Measurements from ENCODE around the gene C1QTNF12.

The C1QTNF12 gene

GRCh38 chr1:1259951-1260600 lies 13.6 kb upstream of the C1QTNF12 start:
- Histone ChIP-seq H3K27ac (ENCODE audit: low read depth, low read length) (no peak overlapping the region), H3K9ac (ENCODE audit: low read length in 5 of 5) (no peak overlapping the region), H3K4me1 (ENCODE audit: control insufficient read depth in 5 of 5, insufficient read depth in 5 of 5, low read length in 5 of 5) (peaks cover 2 to 40% (median 30%) of the 10 kb centered on the region in 5 donors), H3K36me3 (ENCODE audit: control insufficient read depth in 5 of 5, insufficient read depth in 5 of 5, low read length in 5 of 5) (peaks cover 0 to 76% (median 60%) of the 10 kb centered on the region in 5 donors), H3K4me3 (ENCODE audit: low read depth in 1 of 5, low read length in 5 of 5) (no peak overlapping the region), H3K27me3 (ENCODE audit: control insufficient read depth in 5 of 5, insufficient read depth in 4 of 5, low read length in 5 of 5) (no peaks in the 10 kb centered on the region), H3K9me3 (ENCODE audit: control insufficient read depth in 5 of 5, low read length in 5 of 5) (no peaks in the 10 kb centered on the region)

- Histone ChIP-seq H3K27ac (ENCODE audit: low read depth, low read length) (no peak overlapping the region), H3K9me3 (ENCODE audit: control insufficient read depth in 5 of 5, low read length in 5 of 5) (no peaks in the 10 kb centered on the region), H3K36me3 (ENCODE audit: control insufficient read depth in 5 of 5, insufficient read depth in 5 of 5, low read length in 5 of 5) (peaks cover 0 to 77% (median 61%) of the 10 kb centered on the region in 5 donors), H3K9ac (ENCODE audit: low read length in 5 of 5) (no peak overlapping the region), H3K4me3 (ENCODE audit: low read depth in 1 of 5, low read length in 5 of 5) (no peak overlapping the region), H3K4me1 (ENCODE audit: control insufficient read depth in 5 of 5, insufficient read depth in 5 of 5, low read length in 5 of 5) (peaks cover 2 to 36% (median 30%) of the 10 kb centered on the region in 5 donors), H3K27me3 (ENCODE audit: control insufficient read depth in 5 of 5, insufficient read depth in 4 of 5, low read length in 5 of 5) (no peaks in the 10 kb centered on the region)
Measured at GRCh38 chr1:1259540-1259939, 13.0 kb upstream of the C1QTNF12 start.

- Histone ChIP-seq H3K9ac (ENCODE audit: low read length in 5 of 5) (no peak overlapping the region), H3K36me3 (ENCODE audit: control insufficient read depth in 5 of 5, insufficient read depth in 5 of 5, low read length in 5 of 5) (peaks cover 0 to 78% (median 61%) of the 10 kb centered on the region in 5 donors), H3K27ac (ENCODE audit: low read depth, low read length) (no peak overlapping the region), H3K4me3 (ENCODE audit: low read depth in 1 of 5, low read length in 5 of 5) (no peak overlapping the region), H3K4me1 (ENCODE audit: control insufficient read depth in 5 of 5, insufficient read depth in 5 of 5, low read length in 5 of 5) (peaks cover 2 to 35% (median 29%) of the 10 kb centered on the region in 5 donors), H3K9me3 (ENCODE audit: control insufficient read depth in 5 of 5, low read length in 5 of 5) (no peaks in the 10 kb centered on the region), H3K27me3 (ENCODE audit: control insufficient read depth in 5 of 5, insufficient read depth in 4 of 5, low read length in 5 of 5) (no peaks in the 10 kb centered on the region)
Measured at GRCh38 chr1:1259119-1259488, 12.6 kb upstream of the C1QTNF12 start.

- H3K27ac ChIP-seq (ENCODE audit: low read depth, low read length): no peak overlapping the region
- no peaks in the 10 kb centered on the region for H3K27me3 ChIP-seq (ENCODE audit: control insufficient read depth in 5 of 5, insufficient read depth in 4 of 5, low read length in 5 of 5)
- no peak overlapping the region for H3K4me3 ChIP-seq (ENCODE audit: low read depth in 1 of 5, low read length in 5 of 5)
- H3K9ac ChIP-seq (ENCODE audit: low read length in 5 of 5): no peak overlapping the region
- peaks cover 2 to 20% (median 14%) of the 10 kb centered on the region in 5 donors for H3K4me1 ChIP-seq (ENCODE audit: control insufficient read depth in 5 of 5, insufficient read depth in 5 of 5, low read length in 5 of 5)
- H3K36me3 ChIP-seq (ENCODE audit: control insufficient read depth in 5 of 5, insufficient read depth in 5 of 5, low read length in 5 of 5): peaks cover 0 to 81% (median 65%) of the 10 kb centered on the region in 5 donors
- no peaks in the 10 kb centered on the region for H3K9me3 ChIP-seq (ENCODE audit: control insufficient read depth in 5 of 5, low read length in 5 of 5)
Measured at GRCh38 chr1:1256956-1257871, 10.7 kb upstream of the C1QTNF12 start.

- H3K4me3 ChIP-seq (ENCODE audit: low read depth in 1 of 5, low read length in 5 of 5): no peak overlapping the region
- H3K36me3 ChIP-seq (ENCODE audit: control insufficient read depth in 5 of 5, insufficient read depth in 5 of 5, low read length in 5 of 5): peaks cover 0 to 68% (median 54%) of the 10 kb centered on the region in 5 donors
- H3K27ac ChIP-seq (ENCODE audit: low read depth, low read length): no peak overlapping the region
Measured at GRCh38 chr1:1255611-1256010, 9.1 kb upstream of the C1QTNF12 start.

GRCh38 chr1:1255078-1255477 lies 8.6 kb upstream of the C1QTNF12 start:
- Histone ChIP-seq H3K9me3 (ENCODE audit: control insufficient read depth in 5 of 5, low read length in 5 of 5) (no peaks in the 10 kb centered on the region), H3K4me3 (ENCODE audit: low read depth in 1 of 5, low read length in 5 of 5) (no peak overlapping the region), H3K9ac (ENCODE audit: low read length in 5 of 5) (no peak overlapping the region), H3K27ac (ENCODE audit: low read depth, low read length) (no peak overlapping the region), H3K36me3 (ENCODE audit: control insufficient read depth in 5 of 5, insufficient read depth in 5 of 5, low read length in 5 of 5) (peaks cover 0 to 63% (median 49%) of the 10 kb centered on the region in 5 donors), H3K27me3 (ENCODE audit: control insufficient read depth in 5 of 5, insufficient read depth in 4 of 5, low read length in 5 of 5) (no peaks in the 10 kb centered on the region), H3K4me1 (ENCODE audit: control insufficient read depth in 5 of 5, insufficient read depth in 5 of 5, low read length in 5 of 5) (peaks cover 0 to 11% (median 2%) of the 10 kb centered on the region in 5 donors)

More at GRCh38 chr1:1255611-1256010, 9.1 kb upstream of the C1QTNF12 start:
- Histone ChIP-seq H3K9me3 (ENCODE audit: control insufficient read depth in 5 of 5, low read length in 5 of 5) (no peaks in the 10 kb centered on the region), H3K4me1 (ENCODE audit: control insufficient read depth in 5 of 5, insufficient read depth in 5 of 5, low read length in 5 of 5) (peaks cover 0 to 14% (median 7%) of the 10 kb centered on the region in 5 donors), H3K9ac (ENCODE audit: low read length in 5 of 5) (no peak overlapping the region), H3K27me3 (ENCODE audit: control insufficient read depth in 5 of 5, insufficient read depth in 4 of 5, low read length in 5 of 5) (no peaks in the 10 kb centered on the region)

GRCh38 chr1:1254667-1254998 lies 8.1 kb upstream of the C1QTNF12 start:
- no peak overlapping the region for H3K4me3 ChIP-seq (ENCODE audit: low read depth in 1 of 5, low read length in 5 of 5)
- H3K36me3 ChIP-seq (ENCODE audit: control insufficient read depth in 5 of 5, insufficient read depth in 5 of 5, low read length in 5 of 5): peaks cover 0 to 59% (median 45%) of the 10 kb centered on the region in 5 donors
- H3K4me1 ChIP-seq (ENCODE audit: control insufficient read depth in 5 of 5, insufficient read depth in 5 of 5, low read length in 5 of 5): peaks cover 0 to 6% (median 0%) of the 10 kb centered on the region in 5 donors
- no peaks in the 10 kb centered on the region for H3K27me3 ChIP-seq (ENCODE audit: control insufficient read depth in 5 of 5, insufficient read depth in 4 of 5, low read length in 5 of 5)
- H3K9me3 ChIP-seq (ENCODE audit: control insufficient read depth in 5 of 5, low read length in 5 of 5): no peaks in the 10 kb centered on the region
- no peak overlapping the region for H3K27ac ChIP-seq (ENCODE audit: low read depth, low read length)
- no peak overlapping the region for H3K9ac ChIP-seq (ENCODE audit: low read length in 5 of 5)

GRCh38 chr1:1253972-1254666 lies 7.6 kb upstream of the C1QTNF12 start:
- peaks cover 0 to 6% (median 0%) of the 10 kb centered on the region in 5 donors for H3K4me1 ChIP-seq (ENCODE audit: control insufficient read depth in 5 of 5, insufficient read depth in 5 of 5, low read length in 5 of 5)
- H3K9ac ChIP-seq (ENCODE audit: low read length in 5 of 5): no peak overlapping the region
- no peak overlapping the region for H3K27ac ChIP-seq (ENCODE audit: low read depth, low read length)
- H3K36me3 ChIP-seq (ENCODE audit: control insufficient read depth in 5 of 5, insufficient read depth in 5 of 5, low read length in 5 of 5): peaks cover 0 to 55% (median 41%) of the 10 kb centered on the region in 5 donors
- H3K4me3 ChIP-seq (ENCODE audit: low read depth in 1 of 5, low read length in 5 of 5): no peak overlapping the region
- no peaks in the 10 kb centered on the region for H3K27me3 ChIP-seq (ENCODE audit: control insufficient read depth in 5 of 5, insufficient read depth in 4 of 5, low read length in 5 of 5)
- no peaks in the 10 kb centered on the region for H3K9me3 ChIP-seq (ENCODE audit: control insufficient read depth in 5 of 5, low read length in 5 of 5)

GRCh38 chr1:1253314-1253713 lies 6.8 kb upstream of the C1QTNF12 start:
- H3K27ac ChIP-seq (ENCODE audit: low read depth, low read length): no peak overlapping the region
- peaks cover 0 to 6% (median 0%) of the 10 kb centered on the region in 5 donors for H3K4me1 ChIP-seq (ENCODE audit: control insufficient read depth in 5 of 5, insufficient read depth in 5 of 5, low read length in 5 of 5)
- H3K36me3 ChIP-seq (ENCODE audit: control insufficient read depth in 5 of 5, insufficient read depth in 5 of 5, low read length in 5 of 5): peaks cover 0 to 50% (median 37%) of the 10 kb centered on the region in 5 donors
- H3K27me3 ChIP-seq (ENCODE audit: control insufficient read depth in 5 of 5, insufficient read depth in 4 of 5, low read length in 5 of 5): no peaks in the 10 kb centered on the region
- H3K9me3 ChIP-seq (ENCODE audit: control insufficient read depth in 5 of 5, low read length in 5 of 5): no peaks in the 10 kb centered on the region
- no peak overlapping the region for H3K4me3 ChIP-seq (ENCODE audit: low read depth in 1 of 5, low read length in 5 of 5)
- H3K9ac ChIP-seq (ENCODE audit: low read length in 5 of 5): no peak overlapping the region

All from subcutaneous abdominal adipose tissue (tissue), 5 donors.